H1 (cell line): ENCODE results near the gene CR2. TPM values are rescaled to one million over a fixed set of nuclear protein-coding genes. Genes with fewer than 3 reads are reported as not detected.
A peak's percentile ranks its signal among the peaks of the same experiment; 100 is the strongest.

Experiments used
- CTCF ChIA-PET: fragments of 300-600 bp; sonication (Branson Sonifier 250); formaldehyde crosslinking; loops from one replicate; lab custom pipeline; 2021; ENCODE audit not compliant: partially characterized antibody; lab: Charles Lee
- POLR2A ChIA-PET: fragments of 300-600 bp; sonication (Branson Sonifier 250); formaldehyde crosslinking; loops from one replicate; lab custom pipeline; 2021; ENCODE audit warnings: inconsistent platforms; ENCODE audit not compliant: partially characterized antibody; lab: Charles Lee
- DNase-seq, 2 experiments: peaks; one replicate each; pipeline versions ENCODE4 v3.0.0 to v3.0.0-alpha.2; 2010 to 2022; ENCODE audit warnings: low spot score in 2 of 2, low read depth in 1 of 2, mixed read lengths in 1 of 2
- FAIRE-seq: peaks from 2 replicates; lab custom pipeline; 2011; peaks lifted over from hg19 to GRCh38; lab: Jason Lieb, UNC
- H2AFZ ChIP-seq: 2 replicates; pipeline ENCODE4 v1.8.1; 2012; ENCODE audit warnings: low read length, inconsistent platforms
- H2AK5ac ChIP-seq: 2 replicates; pipeline ENCODE4 v1.6.1; 2013; ENCODE audit warnings: low read depth, low read length
- H2BK120ac ChIP-seq: replicated peaks from 2 replicates; pipeline ENCODE3; 2013; ENCODE audit warnings: low read depth, low read length, inconsistent platforms
- H2BK12ac ChIP-seq: 2 replicates; pipeline ENCODE4 v1.6.1; 2013; ENCODE audit warnings: low read depth, low read length
- H2BK15ac ChIP-seq: 2 replicates; pipeline ENCODE4 v1.6.1; 2013; ENCODE audit warnings: low read length
- H2BK20ac ChIP-seq: 2 replicates; pipeline ENCODE4 v1.6.1; 2013; ENCODE audit warnings: low read length
- H2BK5ac ChIP-seq: 2 replicates; pipeline ENCODE4 v1.6.1; 2013; ENCODE audit warnings: low read depth, low read length
- H3K14ac ChIP-seq: 2 replicates; pipeline ENCODE4 v1.6.1; 2013; ENCODE audit warnings: inconsistent platforms; ENCODE audit not compliant: insufficient read length
- H3K18ac ChIP-seq: 2 replicates; pipeline ENCODE4 v1.6.1; 2013; ENCODE audit warnings: low read length; ENCODE audit errors: extremely low read depth
- H3K23ac ChIP-seq: 2 replicates; pipeline ENCODE4 v1.6.1; 2013; ENCODE audit warnings: inconsistent platforms; ENCODE audit not compliant: insufficient read length
- H3K23me2 ChIP-seq: 2 replicates; pipeline ENCODE4 v1.6.1; 2013; ENCODE audit warnings: low read depth, low read length
- H3K27ac ChIP-seq: 2 replicates; pipeline ENCODE4 v1.6.1; 2011; ENCODE audit warnings: low read depth, low read length, inconsistent platforms
- H3K27me3 ChIP-seq, 4 experiments: replicated peaks in 1 of 4; 1 replicate in 1 of 4; 2 replicates in 3 of 4; pipeline versions ENCODE4 v1.6.1 to v1.8.1; 2011 to 2013; ENCODE audit warnings: low read length in 3 of 4, mild to moderate bottlenecking in 3 of 4, inconsistent platforms in 2 of 4, mixed read lengths in 2 of 4, moderate library complexity in 1 of 4; ENCODE audit not compliant: control insufficient read depth in 3 of 4, insufficient read depth in 3 of 4; ENCODE audit errors: extremely low read depth in 1 of 4
- H3K36me3 ChIP-seq, 4 experiments: 2 replicates each; pipeline versions ENCODE4 v1.6.1 to v1.8.1; 2011 to 2013; ENCODE audit warnings: mild to moderate bottlenecking in 4 of 4, low read length in 3 of 4, moderate library complexity in 2 of 4, control low read depth in 1 of 4, inconsistent platforms in 1 of 4; ENCODE audit not compliant: insufficient read depth in 4 of 4, control insufficient read depth in 2 of 4
- H3K4ac ChIP-seq: replicated peaks from 2 replicates; pipeline ENCODE3; 2013; ENCODE audit warnings: low read length, low read depth, mixed read lengths, inconsistent platforms; ENCODE audit not compliant: insufficient read length
- H3K4me1 ChIP-seq, 4 experiments: replicated peaks in 1 of 4; 1 replicate in 1 of 4; 2 replicates in 3 of 4; pipeline versions ENCODE4 v1.6.1 to v1.8.1; 2011 to 2013; ENCODE audit warnings: low read length in 3 of 4, inconsistent platforms in 2 of 4, mixed read lengths in 1 of 4; ENCODE audit not compliant: insufficient read depth in 4 of 4, control insufficient read depth in 3 of 4
- H3K4me2 ChIP-seq, 2 experiments: 2 replicates each; pipeline versions ENCODE4 v1.6.1 to v1.8.1; 2011 to 2013; ENCODE audit warnings: low read depth in 2 of 2, low read length in 2 of 2, control low read depth in 1 of 2, inconsistent platforms in 1 of 2, mild to moderate bottlenecking in 1 of 2; ENCODE audit not compliant: insufficient read depth in 1 of 2
- H3K4me3 ChIP-seq, 4 experiments: fragments of 200-600, 300-600 bp in 1 of 4; sonication (generic), shearing (Covaris generic), sonication (Bioruptor Twin) in 1 of 4; 2 replicates each; pipeline versions ENCODE4 v1.5.1 to v1.8.1; 2011 to 2016; ENCODE audit warnings: low read length in 4 of 4, low read depth in 3 of 4, control low read depth in 2 of 4, inconsistent platforms in 2 of 4, mild to moderate bottlenecking in 2 of 4, mixed read lengths in 1 of 4, moderate library complexity in 1 of 4; ENCODE audit not compliant: insufficient read depth in 2 of 4; ENCODE audit errors: extremely low read depth in 1 of 4
- H3K56ac ChIP-seq: replicated peaks from 2 replicates; pipeline ENCODE3; 2013; ENCODE audit warnings: low read depth, mild to moderate bottlenecking, mixed read lengths, low read length, inconsistent platforms; ENCODE audit not compliant: insufficient read length
- H3K79me1 ChIP-seq: 2 replicates; pipeline ENCODE4 v1.6.1; 2013; ENCODE audit warnings: low read depth, low read length, control low read depth
- H3K79me2 ChIP-seq, 2 experiments: 2 replicates each; pipeline versions ENCODE4 v1.6.1 to v1.8.1; 2012 to 2013; ENCODE audit warnings: low read length in 2 of 2, mild to moderate bottlenecking in 2 of 2, inconsistent platforms in 1 of 2; ENCODE audit not compliant: insufficient read depth in 2 of 2, control insufficient read depth in 1 of 2
- H3K9ac ChIP-seq, 4 experiments: replicated peaks in 1 of 4; 1 replicate in 1 of 4; 2 replicates in 3 of 4; pipeline versions ENCODE4 v1.6.1 to v1.8.1; 2011 to 2013; ENCODE audit warnings: low read depth in 3 of 4, low read length in 3 of 4, control low read depth in 2 of 4, mild to moderate bottlenecking in 2 of 4, moderate library complexity in 2 of 4, inconsistent platforms in 1 of 4; ENCODE audit errors: extremely low read depth in 1 of 4
- H3K9me3 ChIP-seq, 2 experiments: 2 replicates each; pipeline versions ENCODE4 v1.6.1 to v1.8.1; 2012 to 2013; ENCODE audit warnings: mild to moderate bottlenecking in 2 of 2, moderate library complexity in 2 of 2, control low read depth in 1 of 2, inconsistent platforms in 1 of 2, low read depth in 1 of 2, low read length in 1 of 2, mixed read lengths in 1 of 2; ENCODE audit not compliant: insufficient read depth in 2 of 2
- H4K20me1 ChIP-seq, 2 experiments: replicated peaks in 1 of 2; 2 replicates each; pipeline versions ENCODE3 to v1.8.1; 2011 to 2013; ENCODE audit warnings: inconsistent platforms in 2 of 2, low read length in 2 of 2, mild to moderate bottlenecking in 1 of 2; ENCODE audit not compliant: insufficient read depth in 2 of 2, control insufficient read depth in 1 of 2
- H4K5ac ChIP-seq: 2 replicates; pipeline ENCODE4 v1.6.1; 2013; ENCODE audit warnings: low read length, low read depth, mixed read lengths, inconsistent platforms; ENCODE audit not compliant: insufficient read length
- H4K8ac ChIP-seq: 2 replicates; pipeline ENCODE4 v1.8.0; 2013; ENCODE audit warnings: mild to moderate bottlenecking, moderate library complexity, low read length, inconsistent platforms; ENCODE audit not compliant: insufficient read depth; ENCODE audit errors: extremely low read depth
- H4K91ac ChIP-seq: replicated peaks from 2 replicates; pipeline ENCODE3; 2013; ENCODE audit warnings: low read length, mixed read lengths, inconsistent platforms; ENCODE audit not compliant: insufficient read length
- CTCF ChIP-seq, 3 experiments: IDR thresholded peaks; 1 replicate in 2 of 3; 2 replicates in 1 of 3; pipeline versions ENCODE4 v1.5.1 to v1.6.1; 2011; ENCODE audit warnings: low read length in 3 of 3, mild to moderate bottlenecking in 3 of 3, inconsistent platforms in 2 of 3, low read depth in 1 of 3, moderate library complexity in 1 of 3; ENCODE audit not compliant: insufficient read depth in 1 of 3; ENCODE audit errors: control extremely low read depth in 1 of 3
- RAD21 ChIP-seq, 2 experiments: IDR thresholded peaks in 1 of 2; conservative IDR thresholded peaks in 1 of 2; 2 replicates each; pipeline ENCODE4 v1.6.1; 2011; ENCODE audit warnings: low read depth in 2 of 2, low read length in 2 of 2, improper control_type of control experiment in 1 of 2, inconsistent platforms in 1 of 2, mild to moderate bottlenecking in 1 of 2, moderate library complexity in 1 of 2
- YY1 ChIP-seq: IDR thresholded peaks from 2 replicates; pipeline ENCODE4 v1.6.1; 2011; ENCODE audit warnings: low read depth, mild to moderate bottlenecking, low read length
- WGBS, 2 experiments: shearing (Covaris generic) in 1 of 2; methylation state at CpG; one replicate each; pipeline versions ENCODE4 v1.1.6 to v1.1.7; 2013 to 2015; ENCODE audit warnings: low lambda C conversion rate in 2 of 2, mixed read lengths in 2 of 2, inconsistent platforms in 1 of 2, low coverage in 1 of 2, missing lambda C conversion rate in 1 of 2; ENCODE audit not compliant: insufficient replicate concordance in 2 of 2, insufficient coverage in 1 of 2, insufficient read length in 1 of 2; ENCODE audit errors: extremely low coverage in 1 of 2, missing lambda C conversion rate in 1 of 2; 5-methylcytosine and 5-hydroxymethylcytosine counted together
- polyA plus RNA-seq, 7 experiments: library from polyadenylated mRNA; depleted of rRNA in 3 of 7; stranded (reverse) in 5 of 7; unstranded in 2 of 7; fragments of >200 nt in 5 of 7; fragments of 200-250 nt in 2 of 7; gene quantifications; 1 replicate in 5 of 7; 2 replicates in 1 of 7; 4 replicates in 1 of 7; pipeline versions ENCODE4 v1.2.1 to v1.2.3, GENCODE V29; 2011 to 2013; ENCODE audit warnings: missing spikeins in 2 of 7, mixed read lengths in 2 of 7
- total RNA-seq: library from RNA; stranded (reverse); fragmentation: NEBNext Ultra II Directional; extraction: Animal tissue kit (Norgen Biotek cat#: 25700); gene quantifications from 2 replicates; pipeline ENCODE4 v1.2.1, GENCODE V29; 2021

Gene CR2
- total and polyA plus RNA-seq, 2 of the 8 experiments (the other 6 are each of a cell fraction or from before 2014, with no cell fraction given): 1.7 to 3.0 TPM

GRCh38 chr1:207404849-207405525 lies 49.1 kb upstream of the CR2 start:
- H3K27me3 ChIP-seq: no peaks in the 10 kb centered on the region
- POLR2A ChIA-PET: interaction anchor here (0.6 to 1.2 kb wide), 4 partner anchors 11 to 96 kb away, joined by 3 to 5 read pairs (median 4); partner anchors contain the start of gene CR1
- no peak overlapping the region for H3K27ac ChIP-seq
- no peak overlapping the region for H3K56ac ChIP-seq
- peak; percentile 78 for FAIRE-seq
- no peak overlapping the region for H3K4ac ChIP-seq
- no peaks in the 10 kb centered on the region for H4K20me1 ChIP-seq
- no peak overlapping the region for H3K14ac ChIP-seq
- no peak overlapping the region for H2BK12ac ChIP-seq
- H3K36me3 ChIP-seq: no peaks in the 10 kb centered on the region
- CTCF ChIA-PET: interaction anchor here (0.7 to 5.9 kb wide), 33 partner anchors 8 to 329 kb away, joined by 3 to 39 read pairs (median 5); partner anchors contain the start of genes C4BPA and CD55
- no peak for DNase-seq
- no peaks in the 10 kb centered on the region for H3K9me3 ChIP-seq
- no peak overlapping the region for H3K23ac ChIP-seq
- no peak for TF ChIP-seq YY1
- peak in 2 of 3 experiments; percentile 50 to 69; a peak in 3 of 4 replicates for TF ChIP-seq CTCF (IDR thresholded peaks at IDR 0.05; ENCODE audit: control extremely low read depth in 1 of 3, insufficient read depth in 1 of 3, low read depth in 1 of 3, low read length in 3 of 3)
- peak; percentile 78 for TF ChIP-seq RAD21 (IDR thresholded peaks at IDR 0.05 in 1 of 2, conservative IDR thresholded peaks at IDR 0.05 in 1 of 2; ENCODE audit: low read depth in 2 of 2, low read length in 2 of 2)
- no peak overlapping the region for H2BK15ac ChIP-seq
- H2BK5ac ChIP-seq: no peak overlapping the region
- H2BK20ac ChIP-seq: no peak overlapping the region
- H3K79me1 ChIP-seq: no peaks in the 10 kb centered on the region
- 88% methylated on average over 5 of the region's 6 CpGs; no CpG with 5 or more reads in 1 of the 2 experiments for WGBS, 2 experiments
- H3K79me2 ChIP-seq: no peaks in the 10 kb centered on the region
- H3K4me3 ChIP-seq: no peak overlapping the region
- no peak overlapping the region for H4K5ac ChIP-seq
- H3K9ac ChIP-seq: no peak overlapping the region
- H3K23me2 ChIP-seq: no peaks in the 10 kb centered on the region
- H2BK120ac ChIP-seq: no peak overlapping the region
- H4K91ac ChIP-seq: no peak overlapping the region
- H4K8ac ChIP-seq: no peak overlapping the region
- H2AK5ac ChIP-seq: no peak overlapping the region
- no peak overlapping the region for H3K18ac ChIP-seq
- H3K4me1 ChIP-seq: no peaks in the 10 kb centered on the region; a peak in 1 of 7 replicates
- no peak overlapping the region for H3K4me2 ChIP-seq
- H2AFZ ChIP-seq: no peak overlapping the region
